Aorta (tissue), 5 donors: ENCODE results near the gene OR52I2. TPM values are rescaled to one million over a fixed set of nuclear protein-coding genes. Genes with fewer than 3 reads are reported as not detected.

Experiments
- ATAC-seq: fragments of 200-7000 bp; cut with Tn5 transposase; one replicate; pipeline ENCODE4 v1.9.1; 2022; ENCODE audit warnings: moderate library complexity; ENCODE audit not compliant: low FRiP score
- DNase-seq, 2 donors: peaks; one replicate each; pipeline ENCODE4 v3.0.0-alpha.2; 2020
- H3K27ac ChIP-seq, 2 donors: one replicate each; pipeline ENCODE4 v1.5.1; 2013; ENCODE audit warnings: low read length in 2 of 2, mild to moderate bottlenecking in 2 of 2, moderate library complexity in 2 of 2, control low read depth in 1 of 2, inconsistent platforms in 1 of 2, low read depth in 1 of 2
- H3K27me3 ChIP-seq, 2 donors: one replicate each; pipeline ENCODE4 v1.6.1; 2013; ENCODE audit warnings: control low read depth in 1 of 2, low read length in 1 of 2, mild to moderate bottlenecking in 1 of 2, moderate library complexity in 1 of 2; ENCODE audit not compliant: insufficient read depth in 2 of 2, control insufficient read depth in 1 of 2
- H3K36me3 ChIP-seq, 2 donors: one replicate each; pipeline ENCODE4 v1.6.1; 2013; ENCODE audit warnings: control low read depth in 1 of 2, low read length in 1 of 2, mild to moderate bottlenecking in 1 of 2; ENCODE audit not compliant: insufficient read depth in 2 of 2, control insufficient read depth in 1 of 2
- H3K4me1 ChIP-seq, 2 donors: one replicate each; pipeline ENCODE4 v1.6.1; 2013; ENCODE audit warnings: low read length in 2 of 2, control low read depth in 1 of 2, mild to moderate bottlenecking in 1 of 2, moderate library complexity in 1 of 2; ENCODE audit not compliant: insufficient read depth in 2 of 2, control insufficient read depth in 1 of 2
- H3K4me3 ChIP-seq, 2 donors: one replicate each; pipeline ENCODE4 v1.5.1; 2013; ENCODE audit warnings: low read length in 2 of 2, control low read depth in 1 of 2, mild to moderate bottlenecking in 1 of 2
- H3K9me3 ChIP-seq: one replicate; pipeline ENCODE4 v1.6.1; 2013; ENCODE audit warnings: mild to moderate bottlenecking, low read length; ENCODE audit not compliant: control insufficient read depth
- WGBS, 2 donors: extraction: QIAGEN DNeasy Blood & Tissue Kit; methylation state at CpG; one replicate each; pipeline ENCODE4 v1.1.7; 2013; 5-methylcytosine and 5-hydroxymethylcytosine counted together
- intact Hi-C, 2 donors: fragments of 100-400 bp; cut with DNase I; formaldehyde crosslinking; loops; one replicate each; pipeline versions ENCODE4 v1.14.2 to v1.15.0; 2022
- polyA plus RNA-seq, 2 donors: library from polyadenylated mRNA; stranded (reverse); fragments of 200-250 nt; gene quantifications; one replicate each; pipeline ENCODE4 v1.2.3, GENCODE V29; 2013
- total RNA-seq, 2 donors: library from RNA; stranded (reverse); fragmentation: NEBNext Ultra II Directional; extraction: Animal tissue kit (Norgen Biotek cat#: 25700); gene quantifications; one replicate each; pipeline ENCODE4 v1.2.1, GENCODE V29; 2021
- donor health status: healthy with polysubstance abuse.
- donor health status: Bipolar disorder and iron deficiency.
- donor health status: DM: no; HTN: no; CAD: no.
- donor health status: DM: no; HTN: no; CAD: no.
- donor health status: DM: yes; HTN: yes; CAD: no.

The OR52I2 gene
- total and polyA plus RNA-seq, 4 donors = not detected

- WGBS, 2 donors = 74 to 82% methylated on average over 1 of the region's 1 CpG
- intact Hi-C loops = no loop called here
- ATAC-seq (no peak), DNase-seq (no peak)
- Histone ChIP-seq H3K4me3 (no peak within 1 kb of the TSS), H3K9me3 (no peaks in the 10 kb centered on the region), H3K27me3 (no peaks in the 10 kb centered on the region), H3K4me1 (no peaks in the 10 kb centered on the region), H3K27ac (no peak within 1 kb of the TSS), H3K36me3 (peaks cover 1 to 3% of the 10 kb centered on the region in 2 donors)
These were observed 12.2 kb downstream of the OR52I2 start, which contains the start of gene OR52I1 for GRCh38 chr11:4593739-4594138. Gene OR52I1, plus strand, starts transcription at chr11:4594039. Its CDS starts 0 bp downstream, at chr11:4594039.

- Histone ChIP-seq H3K27me3 (no peaks in the 10 kb centered on the region), H3K27ac (no peak overlapping the region), H3K9me3 (no peaks in the 10 kb centered on the region), H3K4me3 (no peak overlapping the region), H3K36me3 (peaks cover 8 to 13% of the 10 kb centered on the region in 2 donors), H3K4me1 (peaks cover 0 to 2% of the 10 kb centered on the region in 2 donors)
- ATAC-seq (no peak), DNase-seq (no peak)
- intact Hi-C loops = loop anchor here in 1 of 2 donors (10.0 kb wide), 2 partner anchors 210 to 420 kb away; partner anchors contain the start of gene TRIM21
- 91 to 93% methylated on average over 4 of the region's 4 CpGs for whole genome bisulfite sequencing, 2 donors
These were observed 23.5 kb downstream of the OR52I2 start for GRCh38 chr11:4605057-4605456.

GRCh38 chr11:4606231-4607015, 24.9 kb downstream of the OR52I2 start:
- H3K27me3 ChIP-seq = no peaks in the 10 kb centered on the region
- WGBS, 2 donors = 39 to 55% methylated on average over 1 of the region's 1 CpG
- DNase-seq (no peak), ATAC-seq (no peak)
- intact Hi-C loops = loop anchor here in 1 of 2 donors (10.0 kb wide), 2 partner anchors 212 to 422 kb away; partner anchors contain the start of gene TRIM21
- H3K4me3 ChIP-seq = no peak overlapping the region
- H3K4me1 ChIP-seq = peaks cover 0 to 2% of the 10 kb centered on the region in 2 donors
- peaks cover 6% of the 10 kb centered on the region in 2 donors for H3K36me3 ChIP-seq
- H3K9me3 ChIP-seq = no peaks in the 10 kb centered on the region
- no peak overlapping the region for H3K27ac ChIP-seq

GRCh38 chr11:4607096-4607495, 25.6 kb downstream of the OR52I2 start:
- Histone ChIP-seq H3K4me3 (peak overlapping the region; percentile 82 to 86), H3K4me1 (peaks cover 0 to 2% of the 10 kb centered on the region in 2 donors), H3K27me3 (no peaks in the 10 kb centered on the region), H3K27ac (peak overlapping the region in 1 of 2 donors; percentile 7), H3K36me3 (peaks cover under 1 to 6% of the 10 kb centered on the region in 2 donors), H3K9me3 (no peaks in the 10 kb centered on the region)
- DNase-seq (no peak), ATAC-seq (no peak)
- intact Hi-C loops = loop anchor here in 1 of 2 donors (10.0 kb wide), 2 partner anchors 212 to 422 kb away; partner anchors contain the start of gene TRIM21
- 35 to 38% methylated on average over 6 of the region's 6 CpGs for WGBS, 2 donors

- peak within 1 kb of the TSS; percentile 8 to 85 for H3K27ac ChIP-seq
- peaks cover 0 to 6% of the 10 kb centered on the region in 2 donors for H3K36me3 ChIP-seq
- peaks cover 0 to 2% of the 10 kb centered on the region in 2 donors for H3K4me1 ChIP-seq
- 3 to 4% methylated on average over 43 of the region's 43 CpGs for WGBS, 2 donors
- no peaks in the 10 kb centered on the region for H3K27me3 ChIP-seq
- intact Hi-C loops = loop anchor here in 1 of 2 donors (10.0 kb wide), 2 partner anchors 213 to 423 kb away; partner anchors contain the start of gene TRIM21
- peak; percentile 98 to 99 for DNase-seq
- H3K9me3 ChIP-seq = no peaks in the 10 kb centered on the region
- H3K4me3 ChIP-seq = peak within 1 kb of the TSS; percentile 82 to 86
- ATAC-seq = peak; percentile 100
These were observed 26.5 kb downstream of the OR52I2 start, which contains the start of gene TRIM68 for GRCh38 chr11:4607781-4608666. Gene TRIM68, minus strand, starts transcription at chr11:4608231. Its CDS starts 2,727 bp downstream, at chr11:4605504.

- intact Hi-C loops = no loop called here
These were observed 28.9 kb downstream of the OR52I2 start for GRCh38 chr11:4610258-4610935.

GRCh38 chr11:4611986-4612385, 30.4 kb downstream of the OR52I2 start:
- ATAC-seq (no peak), DNase-seq (no peak)
- no peaks in the 10 kb centered on the region for H3K36me3 ChIP-seq
- H3K9me3 ChIP-seq = no peaks in the 10 kb centered on the region
- H3K27ac ChIP-seq = no peak overlapping the region
- WGBS, 2 donors = 88 to 91% methylated on average over 2 of the region's 2 CpGs
- intact Hi-C loops = no loop called here
- no peaks in the 10 kb centered on the region for H3K27me3 ChIP-seq
- H3K4me1 ChIP-seq = peaks cover 0 to 2% of the 10 kb centered on the region in 2 donors
- H3K4me3 ChIP-seq = no peak overlapping the region

More at GRCh38 chr11:4610258-4610935, 28.9 kb downstream of the OR52I2 start:
- no peaks in the 10 kb centered on the region for H3K27me3 ChIP-seq
- no peaks in the 10 kb centered on the region for H3K9me3 ChIP-seq
- peaks cover 0 to 2% of the 10 kb centered on the region in 2 donors for H3K4me1 ChIP-seq
- ATAC-seq (no peak), DNase-seq (no peak)
- H3K27ac ChIP-seq = peak overlapping the region in 1 of 2 donors; percentile 61
- 9 to 14% methylated on average over 3 of the region's 3 CpGs for WGBS, 2 donors
- peak overlapping the region in 1 of 2 donors; percentile 41 for H3K4me3 ChIP-seq
- no peaks in the 10 kb centered on the region for H3K36me3 ChIP-seq
